Mucosa of descending colon (tissue), 3 donors: Measurements from ENCODE around the gene KIF2B. TPM values are rescaled to one million over a fixed set of nuclear protein-coding genes. Genes with fewer than 3 reads are reported as not detected.

Experiments used
- ATAC-seq: fragments of 200-7000 bp; cut with Tn5 transposase; one replicate; pipeline ENCODE4 v1.9.1; 2020; ENCODE audit warnings: mild to moderate bottlenecking, moderate library complexity
- DNase-seq, 3 donors: peaks; one replicate each; pipeline ENCODE4 v3.0.0-alpha.2; 2020
- H3K36me3 ChIP-seq: fragments of 200-600 bp; one replicate; pipeline ENCODE4 v1.8.0; 2021; ENCODE audit warnings: low read depth, mild to moderate bottlenecking
- H3K4me1 ChIP-seq: fragments of 200-600 bp; one replicate; pipeline ENCODE4 v1.8.0; 2021; ENCODE audit warnings: low read depth, mild to moderate bottlenecking
- H3K4me3 ChIP-seq: fragments of 200-600 bp; one replicate; pipeline ENCODE4 v1.8.0; 2021; ENCODE audit warnings: mild to moderate bottlenecking
- H3K9me3 ChIP-seq: fragments of 200-600 bp; one replicate; pipeline ENCODE4 v1.8.0; 2021; ENCODE audit warnings: mild to moderate bottlenecking
- CTCF ChIP-seq: fragments of 200-600 bp; IDR thresholded peaks from one replicate; pipeline ENCODE4 v1.8.0; 2022; ENCODE audit warnings: antibody characterized with exemption, mild to moderate bottlenecking
- intact Hi-C, 2 donors: fragments of 100-400 bp; cut with DNase I in 1 of 2; cut with micrococcal nuclease in 1 of 2; formaldehyde crosslinking; loops; one replicate each; pipeline versions ENCODE4 v1.11.0 to v1.11.1; 2022; cut with DNase I, micrococcal nuclease
- long read RNA-seq, 2 donors: library from polyadenylated mRNA; unstranded; transcript quantifications; one replicate each; pipeline ENCODE4 v2.0.0, GENCODE V29; 2019 to 2021
- total RNA-seq, 3 donors: library from RNA; stranded (reverse); fragmentation: NEBNext Ultra II Directional in 2 of 3; extraction: Animal tissue kit (Norgen Biotek cat#: 25700) in 2 of 3; gene quantifications; one replicate each; pipeline versions ENCODE4 v1.2.1 to v1.2.4, GENCODE V29; 2021 to 2023
- donor health status: DM: no; HTN: no; CAD: no; lungs with moderate emphysema.
- donor health status: DM: no; HTN: no; CAD: no.
- donor health status: DM: no; HTN: yes; CAD: no.

The KIF2B gene
- total RNA-seq = not detected
- long read RNA-seq, donor 1 = 0 reads
- long read RNA-seq, donor 2 = 0 reads

DNA sequence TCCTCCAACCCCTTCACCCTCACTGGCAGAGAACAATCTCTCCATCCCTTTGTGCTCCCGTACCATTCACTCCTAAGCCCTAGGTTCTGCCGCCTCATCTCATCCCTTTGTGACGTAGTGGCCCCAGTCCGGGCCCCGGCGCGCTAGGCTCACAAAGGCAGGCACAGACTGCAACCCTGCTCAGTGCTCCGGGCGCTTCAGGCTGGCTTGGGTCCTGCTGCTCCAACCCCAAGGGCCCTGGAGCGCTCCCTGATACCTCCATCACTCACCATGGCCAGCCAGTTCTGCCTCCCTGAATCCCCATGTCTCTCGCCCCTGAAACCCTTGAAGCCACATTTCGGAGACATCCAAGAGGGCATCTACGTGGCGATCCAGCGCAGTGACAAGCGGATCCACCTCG, at the start of gene KIF2B:
TSS of gene KIF2B (plus strand) at position 164 of the 400 bp plus-strand sequence. CDS start at position 271, 107 bp downstream.
- Histone ChIP-seq H3K36me3 (no peaks in the 10 kb centered on the region), H3K4me3 (no peak within 1 kb of the TSS), H3K9me3 (peaks cover 13% of the 10 kb centered on the region), H3K4me1 (no peaks in the 10 kb centered on the region)
- TF ChIP-seq CTCF = no peak
- no peak for ATAC-seq
- intact Hi-C loops = no loop called here
- DNase-seq = no peak

DNA sequence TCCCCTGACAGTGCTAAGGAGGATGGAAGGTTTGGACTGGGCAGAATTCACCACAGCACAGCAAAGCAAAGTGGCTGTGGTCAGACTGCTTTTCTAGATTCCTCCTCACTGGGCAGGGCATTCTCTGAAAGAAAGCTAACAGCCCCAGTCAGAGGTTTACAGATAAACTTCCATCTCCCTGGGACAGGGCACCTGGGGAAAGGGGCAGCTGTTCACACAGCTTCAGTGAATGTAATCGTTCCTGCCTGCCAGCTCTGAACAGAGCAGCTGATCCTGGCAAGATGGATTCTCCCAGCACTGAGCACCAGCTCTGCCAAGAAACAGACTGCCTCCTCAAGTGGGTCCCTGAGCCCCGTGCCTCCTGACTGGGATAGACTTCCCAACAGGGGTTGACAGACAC, 42.4 kb upstream of the KIF2B start:
- ATAC-seq = no peak
- Histone ChIP-seq H3K4me3 (no peak overlapping the region), H3K4me1 (no peaks in the 10 kb centered on the region), H3K36me3 (no peaks in the 10 kb centered on the region), H3K9me3 (no peaks in the 10 kb centered on the region)
- intact Hi-C loops = no loop called here
- DNase-seq = no peak
- TF ChIP-seq CTCF = no peak

GRCh38 chr17:53791551-53791950, 31.2 kb upstream of the KIF2B start:
- Histone ChIP-seq H3K36me3 (no peaks in the 10 kb centered on the region), H3K9me3 (peaks cover 8% of the 10 kb centered on the region), H3K4me3 (no peak overlapping the region), H3K4me1 (no peaks in the 10 kb centered on the region)
- DNase-seq = no peak
- intact Hi-C loops = no loop called here
- no peak for TF ChIP-seq CTCF
- no peak for ATAC-seq

DNA sequence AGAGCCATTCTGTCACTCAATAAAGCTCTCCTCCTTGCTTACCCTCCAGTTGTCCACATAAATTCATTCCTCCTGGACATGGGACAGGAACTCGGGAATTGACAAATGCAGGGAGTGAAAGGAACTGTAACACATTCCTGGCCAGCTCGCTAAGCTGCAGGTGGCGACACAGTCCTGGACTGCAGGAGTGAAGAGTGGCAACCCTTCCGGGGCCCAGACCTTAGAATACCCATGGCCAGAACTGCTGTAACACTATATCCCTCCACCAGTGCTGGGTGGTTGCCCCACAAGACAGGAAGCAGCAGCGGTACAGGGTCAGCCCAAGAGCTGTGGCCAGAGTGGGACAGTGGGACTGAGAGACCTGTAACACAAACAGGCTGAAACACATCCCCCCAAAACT, 30.3 kb upstream of the KIF2B start:
- no peak for ATAC-seq
- no peak for TF ChIP-seq CTCF
- Histone ChIP-seq H3K36me3 (no peaks in the 10 kb centered on the region), H3K4me1 (no peaks in the 10 kb centered on the region), H3K4me3 (no peak overlapping the region), H3K9me3 (peaks cover 8% of the 10 kb centered on the region)
- intact Hi-C loops = no loop called here
- no peak for DNase-seq

- intact Hi-C loops = no loop called here
- peaks cover 8% of the 10 kb centered on the region for H3K9me3 ChIP-seq
- no peaks in the 10 kb centered on the region for H3K4me1 ChIP-seq
- no peak for TF ChIP-seq CTCF
- DNase-seq (no peak), ATAC-seq (no peak)
- no peak overlapping the region for H3K4me3 ChIP-seq
- H3K36me3 ChIP-seq = no peaks in the 10 kb centered on the region
These were observed 29.7 kb upstream of the KIF2B start for GRCh38 chr17:53792997-53793396.

DNA sequence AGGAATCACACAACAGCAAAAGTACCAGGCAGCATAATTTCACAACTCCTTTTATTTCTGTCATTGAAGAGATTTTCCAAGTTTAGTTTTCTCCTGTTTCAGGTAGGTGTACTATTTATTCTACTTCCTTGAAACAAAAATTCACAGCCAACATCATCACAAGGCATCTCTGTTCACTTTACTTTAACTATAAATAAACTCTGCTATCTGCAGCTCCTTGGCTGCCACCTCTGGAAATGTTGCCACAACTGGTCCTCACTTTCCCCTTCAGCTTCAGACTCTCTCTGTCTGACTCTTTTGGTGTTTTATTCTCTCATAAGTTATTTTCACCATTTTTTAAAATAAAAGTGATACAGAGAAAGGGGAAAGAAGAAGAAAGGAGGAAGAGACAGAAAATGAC, 27.9 kb upstream of the KIF2B start:
- intact Hi-C loops = no loop called here
- Histone ChIP-seq H3K36me3 (no peaks in the 10 kb centered on the region), H3K9me3 (peaks cover 8% of the 10 kb centered on the region), H3K4me1 (no peaks in the 10 kb centered on the region), H3K4me3 (no peak overlapping the region)
- ATAC-seq (no peak), DNase-seq (no peak)
- TF ChIP-seq CTCF = no peak
